Activated CD8-positive, alpha-beta memory T cell treated with anti-CD3 and anti-CD28 coated beads, Interleukin-2, amount 50 U/mL, for 1 hour (primary cell): Measurements from ENCODE around the gene CLDN9.
A peak's percentile ranks its signal among the peaks of the same experiment; 100 is the strongest.

ENCODE experiments used
- DNase-seq: peaks from one replicate; pipeline ENCODE4 v3.0.0-alpha.2; 2020; ENCODE audit errors: extremely low read depth

The CLDN9 gene

GRCh38 chr16:2996298-2996697, 16.4 kb upstream of the CLDN9 start:
- no peak for DNase-seq

- DNase-seq: no peak
Measured at GRCh38 chr16:2999929-3000328, 12.8 kb upstream of the CLDN9 start.

GRCh38 chr16:3000540-3000939, 12.2 kb upstream of the CLDN9 start:
- DNase-seq: no peak

GRCh38 chr16:3001316-3001715, 11.4 kb upstream of the CLDN9 start:
- no peak for DNase-seq

DNA sequence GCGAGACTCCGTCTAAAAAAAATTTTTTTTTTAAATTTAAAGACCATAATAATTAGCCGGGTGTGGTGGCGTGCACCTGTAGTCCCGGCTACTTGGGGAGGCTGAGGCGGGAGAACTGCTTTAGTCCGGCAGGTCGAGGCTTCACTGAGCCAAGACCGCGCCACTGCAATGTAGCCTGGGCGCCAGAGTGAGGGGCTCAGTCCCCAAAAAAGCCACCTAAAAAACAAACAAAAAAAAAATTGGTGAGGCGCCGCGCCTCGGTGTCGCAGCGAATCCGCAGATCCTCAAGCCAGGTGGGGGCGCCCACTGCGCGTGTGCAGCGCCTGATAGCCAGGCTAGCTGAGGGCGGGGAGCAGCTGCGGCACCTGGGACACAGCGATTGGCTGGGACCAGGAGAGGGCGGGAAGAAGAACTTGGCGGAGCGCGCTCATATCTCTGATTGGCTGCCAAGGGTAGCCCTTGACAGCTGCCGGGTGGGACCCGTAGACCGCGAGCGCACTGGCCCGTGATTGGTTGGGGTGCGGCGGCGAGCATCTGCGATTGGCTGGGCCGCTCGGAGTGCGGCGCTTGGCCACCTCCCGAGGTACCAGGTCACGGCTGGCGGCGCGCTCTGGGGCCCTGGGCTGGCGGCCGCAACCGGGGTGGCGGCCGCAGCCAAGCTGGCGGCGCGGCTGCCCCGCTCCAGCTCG, 9.0 kb upstream of the CLDN9 start:
- DNase-seq: peak; percentile 88

DNA sequence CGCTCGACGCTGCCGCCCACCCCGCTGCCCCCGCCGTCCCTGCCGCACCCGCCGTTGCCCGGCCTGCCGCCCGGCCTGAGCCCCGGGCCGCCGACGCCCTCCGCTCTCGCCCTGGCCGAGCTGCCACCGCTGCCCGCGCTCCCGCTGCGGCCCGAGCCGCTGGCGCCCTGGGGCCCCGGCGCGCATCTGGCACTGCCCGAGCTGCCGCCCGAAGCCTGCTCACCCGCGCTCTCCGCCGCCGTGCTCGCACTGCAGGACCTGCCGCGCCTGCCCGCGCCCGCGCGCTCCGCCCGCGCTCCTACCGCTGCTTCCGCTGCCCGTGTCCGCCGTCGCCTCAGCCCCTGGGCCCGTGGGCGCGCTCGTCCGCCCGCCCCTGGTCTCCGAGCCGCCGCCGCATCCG, 8.4 kb upstream of the CLDN9 start:
- no peak for DNase-seq

- no peak for DNase-seq
Measured at GRCh38 chr16:3004781-3005284, 7.9 kb upstream of the CLDN9 start.

GRCh38 chr16:3007059-3007956, 5.4 kb upstream of the CLDN9 start:
- no peak for DNase-seq

DNA sequence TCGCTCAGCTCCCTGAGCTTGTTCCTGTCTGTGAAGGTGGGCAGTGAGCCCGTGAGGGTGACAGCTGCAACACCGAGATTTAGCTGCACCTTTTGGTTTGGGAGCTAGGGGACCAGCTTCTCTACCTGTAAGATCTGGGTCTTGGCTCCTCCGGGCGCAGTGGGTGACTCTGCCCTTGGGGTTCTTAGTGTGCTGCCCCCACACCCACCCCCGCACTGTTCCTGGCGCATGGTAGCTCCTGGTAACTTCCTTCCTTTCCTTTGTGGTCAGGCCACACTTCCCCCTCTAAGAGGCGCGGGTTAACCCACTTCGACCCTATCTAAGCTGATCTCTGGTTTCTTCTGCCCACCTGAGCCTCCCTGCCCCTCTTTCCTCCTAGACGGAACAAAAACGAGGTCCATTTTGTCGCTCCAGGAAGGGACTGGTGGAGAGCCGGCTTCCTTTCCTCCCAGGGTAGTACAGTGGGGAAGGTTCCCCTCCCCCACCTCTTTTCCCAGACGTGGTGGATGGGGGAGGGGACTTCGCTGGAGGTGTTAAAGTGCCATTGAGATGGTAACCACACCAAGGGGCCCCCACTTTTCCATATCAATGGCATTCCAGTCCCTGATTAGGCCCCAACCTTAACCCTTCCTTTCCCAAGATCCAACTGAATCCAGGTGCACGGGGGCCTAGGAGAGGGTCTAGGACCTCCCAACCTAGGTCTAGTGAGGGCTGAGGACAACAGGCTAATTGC, 4.6 kb upstream of the CLDN9 start:
- no peak for DNase-seq

- DNase-seq: no peak
Measured at GRCh38 chr16:3008690-3009037, 4.1 kb upstream of the CLDN9 start.

DNA sequence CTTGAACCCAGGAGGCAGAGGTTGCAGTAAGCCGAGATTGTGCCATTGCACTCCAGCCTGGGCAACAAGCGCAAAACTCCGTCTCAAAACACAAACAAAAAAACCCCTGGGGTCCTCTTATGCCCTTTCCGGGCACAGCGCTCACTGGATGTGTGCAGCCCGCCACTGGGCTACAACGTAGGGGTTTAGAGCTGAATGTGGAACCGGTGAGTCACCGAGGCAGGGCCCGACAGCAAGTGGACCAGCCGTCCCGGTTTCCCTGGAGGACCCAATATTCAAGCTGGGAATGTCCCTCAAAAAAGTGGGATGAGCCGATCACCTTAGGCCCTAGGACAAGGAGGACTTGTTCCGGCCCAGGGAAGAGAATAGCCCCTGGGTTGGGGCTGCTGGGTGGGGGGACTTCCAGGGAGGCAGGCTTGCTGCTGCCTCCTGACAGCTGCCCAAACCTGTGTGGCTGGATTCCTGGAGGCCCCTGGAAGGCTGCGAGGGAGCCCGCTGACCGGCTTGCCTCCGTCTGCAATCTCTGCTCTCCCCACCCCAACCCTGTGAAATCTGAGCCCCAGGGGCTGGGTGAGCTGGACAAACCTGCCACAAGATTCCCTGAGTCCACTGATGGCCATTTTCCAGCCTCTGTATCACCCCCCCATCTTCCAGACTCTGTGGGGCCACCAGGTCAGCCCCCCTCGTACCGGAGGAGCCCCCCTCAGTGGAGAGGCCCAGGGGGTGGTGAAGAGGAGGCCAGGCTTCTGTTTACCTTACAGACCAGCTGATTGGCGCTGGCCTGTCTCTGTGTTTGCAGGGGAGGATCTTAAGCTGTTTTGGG, 2.9 kb upstream of the CLDN9 start:
- no peak for DNase-seq

DNA sequence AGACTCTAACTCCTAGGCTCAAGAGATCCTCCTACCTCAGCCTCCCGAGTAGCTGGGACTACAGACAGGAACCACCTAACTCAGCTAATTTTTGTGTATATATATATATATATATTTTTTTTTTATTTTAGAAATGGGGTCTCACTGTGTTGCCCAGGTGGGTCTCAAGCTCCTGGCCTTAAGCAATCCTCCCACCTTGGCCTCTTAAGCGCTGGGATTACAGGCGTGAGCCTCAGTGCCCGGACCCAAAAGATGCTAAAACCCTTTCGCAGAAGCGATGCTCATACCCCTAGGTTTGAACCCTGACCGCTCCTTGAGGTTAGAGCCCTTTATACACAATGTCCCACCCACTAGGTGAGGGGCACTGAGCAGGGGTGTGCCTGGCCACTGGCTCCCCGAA, 2.2 kb upstream of the CLDN9 start:
- no peak for DNase-seq

GRCh38 chr16:3012246-3012645, 477 bp upstream of the CLDN9 start:
- no peak for DNase-seq

DNA sequence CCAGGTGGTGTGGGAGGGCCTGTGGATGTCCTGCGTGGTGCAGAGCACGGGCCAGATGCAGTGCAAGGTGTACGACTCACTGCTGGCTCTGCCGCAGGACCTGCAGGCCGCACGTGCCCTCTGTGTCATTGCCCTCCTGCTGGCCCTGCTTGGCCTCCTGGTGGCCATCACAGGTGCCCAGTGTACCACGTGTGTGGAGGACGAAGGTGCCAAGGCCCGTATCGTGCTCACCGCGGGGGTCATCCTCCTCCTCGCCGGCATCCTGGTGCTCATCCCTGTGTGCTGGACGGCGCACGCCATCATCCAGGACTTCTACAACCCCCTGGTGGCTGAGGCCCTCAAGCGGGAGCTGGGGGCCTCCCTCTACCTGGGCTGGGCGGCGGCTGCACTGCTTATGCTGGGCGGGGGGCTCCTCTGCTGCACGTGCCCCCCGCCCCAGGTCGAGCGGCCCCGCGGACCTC, 798 bp downstream of the CLDN9 start:
- no peak for DNase-seq

DNA sequence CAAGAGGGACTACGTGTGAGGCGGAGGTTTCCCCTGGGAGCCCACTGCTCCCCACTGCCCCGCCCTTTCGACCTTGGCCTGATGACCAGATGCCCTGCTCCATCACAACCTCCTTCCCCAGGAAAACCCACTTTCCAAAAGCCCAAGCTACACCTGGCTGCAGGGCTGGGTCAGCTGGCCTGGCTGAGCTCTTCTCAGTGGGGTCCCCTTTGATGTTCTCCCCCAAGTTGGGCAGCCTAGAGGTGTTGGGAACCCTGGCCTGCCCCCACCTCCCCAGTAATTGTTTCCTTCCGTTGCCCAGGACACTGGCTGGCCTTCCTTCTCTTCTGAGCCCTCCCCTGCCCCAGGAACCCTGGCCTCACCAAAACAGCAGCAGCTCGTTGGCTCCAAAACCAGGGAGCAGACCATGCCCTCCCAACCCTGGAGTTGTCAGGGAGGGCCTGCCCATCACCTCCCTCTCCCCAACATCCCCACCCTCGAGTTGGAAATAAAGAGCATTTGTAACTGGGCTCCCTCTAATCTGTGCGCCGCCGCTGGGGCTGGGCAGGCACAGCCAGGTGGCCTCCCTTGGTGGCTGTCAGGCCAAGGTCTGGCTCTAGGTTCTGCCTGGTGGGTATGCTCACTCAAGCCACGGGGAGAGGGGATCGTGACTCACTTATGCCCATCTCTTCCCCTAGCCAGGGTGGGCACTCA, 1.4 kb downstream of the CLDN9 start:
- no peak for DNase-seq

DNA sequence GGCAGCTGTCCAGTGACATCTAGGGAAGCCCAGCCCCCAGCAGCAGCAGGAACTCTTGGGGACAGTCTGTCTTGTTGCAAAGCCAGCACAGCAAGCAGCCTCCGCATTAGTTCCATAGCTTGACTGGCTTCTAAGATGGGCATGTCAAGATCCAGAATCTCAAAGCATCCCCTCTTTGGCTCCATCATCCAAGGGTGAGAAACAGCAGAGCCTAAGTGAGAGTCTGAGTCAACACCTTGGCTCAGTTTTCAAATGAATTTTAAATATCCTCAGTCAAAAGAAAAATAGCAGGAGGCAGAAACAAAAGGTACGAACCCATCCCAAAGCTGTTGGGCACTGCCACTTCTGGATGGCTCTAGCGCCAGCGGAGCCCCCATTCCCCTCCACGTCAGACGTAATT, 2.2 kb downstream of the CLDN9 start:
- DNase-seq: no peak

DNA sequence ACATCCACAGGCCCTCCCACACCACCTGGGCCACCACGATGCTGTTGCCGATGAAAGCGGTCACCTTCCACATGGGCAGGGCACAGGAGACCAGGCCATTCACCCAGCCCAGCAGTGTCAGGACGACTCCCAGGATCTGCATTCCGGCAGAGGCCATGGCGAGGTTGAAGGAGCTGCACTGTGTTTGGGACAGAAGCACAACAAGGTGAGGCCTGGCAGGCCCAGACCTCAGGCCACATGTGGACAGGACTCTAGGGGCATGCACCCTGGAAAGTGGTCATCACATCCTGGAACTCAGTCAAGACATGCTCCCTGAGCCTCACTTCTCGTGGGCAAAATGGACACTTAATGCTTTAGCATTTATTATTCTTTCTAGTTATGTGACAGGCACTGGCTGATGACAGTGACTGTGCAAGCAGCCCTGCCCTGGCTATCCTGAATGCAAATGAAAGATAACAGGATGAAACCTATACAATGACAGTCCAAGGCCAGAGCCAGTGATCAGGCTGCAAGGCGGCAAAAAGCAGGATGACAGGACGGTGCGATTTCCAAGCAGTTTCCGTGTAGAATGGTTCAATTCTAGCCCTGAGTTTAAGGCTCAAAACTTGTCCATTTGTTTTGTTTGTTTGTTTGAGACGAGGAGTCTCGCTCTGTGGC, 3.3 kb downstream of the CLDN9 start:
- DNase-seq: no peak

DNA sequence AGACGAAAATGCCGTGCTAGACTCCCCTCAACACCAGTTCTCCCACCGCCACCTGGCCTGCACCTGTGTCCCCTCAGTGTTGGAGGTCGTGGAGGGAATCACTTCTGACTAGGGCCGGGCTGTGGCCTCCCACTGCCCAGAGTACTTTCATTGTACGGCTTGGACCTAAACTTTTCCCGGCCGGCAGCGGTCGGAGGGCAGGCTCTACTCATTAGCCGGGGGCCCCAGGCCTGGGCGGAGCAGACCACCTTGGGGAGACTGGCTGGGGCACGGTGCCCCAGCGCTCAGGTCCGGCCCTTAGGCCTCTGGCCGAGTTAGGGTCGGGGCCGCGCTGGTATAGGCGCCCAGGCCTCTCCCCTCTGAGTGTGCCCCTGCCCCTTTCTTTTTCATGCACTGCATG, 4.6 kb downstream of the CLDN9 start:
- DNase-seq: no peak

DNA sequence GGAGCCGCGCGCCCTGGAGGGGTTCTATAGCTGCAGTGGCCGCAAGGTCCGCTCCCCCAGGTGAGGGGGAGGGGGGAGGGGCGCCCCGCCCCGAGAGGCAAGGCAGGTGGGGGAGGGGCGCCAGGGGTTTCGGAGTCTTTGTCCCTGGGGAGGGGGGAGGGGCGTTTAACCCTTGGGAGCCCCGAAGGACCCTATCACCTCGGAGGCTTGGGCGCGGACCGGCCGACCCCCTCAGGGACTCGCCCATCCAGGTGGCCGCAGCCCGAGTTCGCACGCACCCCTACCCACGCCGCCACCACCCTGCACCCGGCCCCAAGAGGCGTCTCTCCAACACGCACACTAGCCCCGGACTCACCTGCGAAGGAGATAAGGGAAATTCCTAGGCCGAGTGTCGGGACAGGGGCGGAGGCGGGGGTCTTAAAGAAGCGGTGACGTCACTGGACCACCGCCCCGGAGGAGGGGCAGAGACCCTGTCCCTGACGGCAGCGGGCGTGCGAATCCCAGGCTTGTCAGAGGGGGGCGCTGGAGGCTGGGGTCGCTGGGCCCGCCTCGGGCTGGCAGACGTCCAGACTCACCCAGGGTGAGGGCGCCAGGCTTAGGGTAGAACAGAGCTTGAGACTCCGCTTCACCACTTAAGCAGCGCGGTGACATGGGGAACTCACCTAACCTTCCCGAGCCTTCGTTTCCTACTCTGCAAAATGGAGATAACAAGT, 5.2 kb downstream of the CLDN9 start, which contains the start of gene CLDN6:
TSS of gene CLDN6 (minus strand) at position 390 of the 713 bp plus-strand sequence. CDS start 2,162 bp downstream, outside the sequence.
- no peak for DNase-seq
